Left lobe of liver (tissue), 2 donors: ENCODE measurements around the gene NPPB. TPM values are rescaled to one million over a fixed set of nuclear protein-coding genes. Genes with fewer than 3 reads are reported as not detected.

Source experiments
- ATAC-seq: fragments of 200-7000 bp; cut with Tn5 transposase; one replicate; pipeline ENCODE4 v1.9.1; 2020; ENCODE audit warnings: mild to moderate bottlenecking, moderate library complexity
- DNase-seq: peaks from one replicate; pipeline ENCODE4 v3.0.0-alpha.2; 2020; ENCODE audit warnings: low spot score
- total RNA-seq: library from RNA; stranded (reverse); gene quantifications from one replicate; pipeline ENCODE4 v1.2.1, GENCODE V29; 2021
- donor health status: DM: no; HTN: no; CAD: no; lungs with moderate emphysema.
- donor health status: DM: no; HTN: yes; CAD: no.

The NPPB gene
- total RNA-seq, 1 donor from 2014 or later = not detected

GRCh38 chr1:11858968-11859871, 475 bp upstream of the NPPB start:
- DNase-seq (no peak), ATAC-seq (peak; percentile 85)

DNA sequence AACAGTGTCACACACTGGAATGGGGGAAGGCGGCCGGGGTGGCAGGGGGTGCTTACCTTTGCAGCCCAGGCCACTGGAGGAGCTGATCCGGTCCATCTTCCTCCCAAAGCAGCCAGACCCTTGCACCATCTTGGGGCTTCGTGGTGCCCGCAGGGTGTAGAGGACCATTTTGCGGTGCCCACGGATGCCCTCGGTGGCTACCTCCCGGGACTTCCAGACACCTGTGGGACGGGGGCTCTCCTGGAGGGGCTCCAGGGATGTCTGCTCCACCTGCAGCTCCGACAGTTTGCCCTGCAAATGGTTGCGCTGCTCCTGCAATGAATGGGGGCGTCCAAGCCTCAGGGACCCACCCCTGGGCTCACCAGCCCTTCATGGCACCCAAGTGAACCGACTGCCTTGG, 587 bp downstream of the NPPB start:
- ATAC-seq = no peak

GRCh38 chr1:11857164-11857851, 1.4 kb downstream of the NPPB start:
- DNase-seq = no peak
- ATAC-seq = no peak

More for the DNA sequence above, 587 bp downstream of the NPPB start:
- no peak for DNase-seq

DNA sequence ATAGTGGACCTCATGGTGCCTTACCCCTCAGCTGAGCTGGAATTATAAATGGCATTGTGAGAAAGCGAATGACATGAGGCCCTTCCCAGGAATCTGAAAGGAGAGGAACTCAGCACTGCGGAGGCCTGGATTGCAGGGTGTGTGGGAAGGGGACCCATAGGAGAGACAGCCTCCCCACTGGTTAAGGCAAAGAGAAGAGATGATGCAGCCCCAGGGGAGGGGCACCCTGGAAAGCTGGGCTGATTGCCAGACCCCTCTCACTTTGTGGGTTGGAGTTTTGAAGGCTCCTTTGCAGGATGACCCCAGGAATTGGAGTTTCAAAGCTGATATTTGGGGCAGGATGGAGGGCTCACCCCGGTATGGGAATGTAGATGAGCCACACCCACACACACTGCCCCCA, 2.0 kb downstream of the NPPB start:
- ATAC-seq = no peak
- DNase-seq = no peak

DNA sequence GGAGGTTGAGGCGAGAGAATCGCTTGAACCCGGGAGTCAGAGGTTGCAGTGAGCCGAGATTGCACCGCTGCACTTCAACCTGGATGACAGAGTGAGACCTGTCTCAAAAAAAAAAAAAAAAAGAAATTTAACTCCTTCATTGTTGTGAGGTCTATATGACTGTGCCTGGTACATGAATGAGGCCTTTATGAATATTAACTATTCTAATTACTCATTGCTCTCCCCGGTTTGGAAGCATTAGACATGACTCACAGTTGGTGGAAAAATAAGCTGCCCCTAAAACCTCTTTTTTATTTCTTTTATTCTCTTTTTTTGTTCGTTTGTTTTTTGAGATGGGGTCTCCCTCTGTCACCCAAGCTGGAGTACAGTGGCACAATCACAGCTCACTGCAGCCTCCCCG, 3.3 kb downstream of the NPPB start:
- no peak for ATAC-seq

GRCh38 chr1:11854519-11854918, 4.2 kb downstream of the NPPB start:
- DNase-seq (no peak), ATAC-seq (no peak)

More for the DNA sequence above, 3.3 kb downstream of the NPPB start:
- no peak for DNase-seq

DNA sequence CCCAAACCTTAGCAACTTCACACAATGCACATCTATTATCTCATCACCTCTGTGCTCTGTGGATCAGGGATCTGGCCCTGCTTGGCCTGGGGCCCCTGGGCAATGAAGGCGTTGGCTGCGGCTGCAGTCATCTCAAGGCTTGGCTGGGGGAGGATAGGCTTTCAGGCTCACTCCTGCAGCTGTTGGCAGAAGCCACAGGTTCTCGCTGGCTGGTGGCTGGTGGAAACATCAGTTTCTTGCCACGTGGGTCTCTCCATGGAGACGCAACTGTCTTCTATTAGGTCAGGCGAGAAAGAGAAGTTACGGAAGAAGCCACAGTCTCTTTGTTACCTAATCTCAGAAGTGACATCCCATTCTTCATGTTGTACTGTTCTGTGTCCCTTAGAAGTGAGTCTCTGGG, 7.6 kb downstream of the NPPB start:
- no peak for ATAC-seq

GRCh38 chr1:11850156-11850555, 8.6 kb downstream of the NPPB start:
- ATAC-seq = no peak
- no peak for DNase-seq

More for the DNA sequence above, 7.6 kb downstream of the NPPB start:
- DNase-seq = no peak

GRCh38 chr1:11848373-11848700, 10.4 kb downstream of the NPPB start:
- no peak for DNase-seq
- no peak for ATAC-seq

- ATAC-seq (no peak), DNase-seq (no peak)
Measured at GRCh38 chr1:11847667-11848372, 10.9 kb downstream of the NPPB start, which contains the start of gene NPPA. Gene NPPA (minus strand): TSS chr1:11847783. CDS start chr1:11847684, 99 bp downstream.

DNA sequence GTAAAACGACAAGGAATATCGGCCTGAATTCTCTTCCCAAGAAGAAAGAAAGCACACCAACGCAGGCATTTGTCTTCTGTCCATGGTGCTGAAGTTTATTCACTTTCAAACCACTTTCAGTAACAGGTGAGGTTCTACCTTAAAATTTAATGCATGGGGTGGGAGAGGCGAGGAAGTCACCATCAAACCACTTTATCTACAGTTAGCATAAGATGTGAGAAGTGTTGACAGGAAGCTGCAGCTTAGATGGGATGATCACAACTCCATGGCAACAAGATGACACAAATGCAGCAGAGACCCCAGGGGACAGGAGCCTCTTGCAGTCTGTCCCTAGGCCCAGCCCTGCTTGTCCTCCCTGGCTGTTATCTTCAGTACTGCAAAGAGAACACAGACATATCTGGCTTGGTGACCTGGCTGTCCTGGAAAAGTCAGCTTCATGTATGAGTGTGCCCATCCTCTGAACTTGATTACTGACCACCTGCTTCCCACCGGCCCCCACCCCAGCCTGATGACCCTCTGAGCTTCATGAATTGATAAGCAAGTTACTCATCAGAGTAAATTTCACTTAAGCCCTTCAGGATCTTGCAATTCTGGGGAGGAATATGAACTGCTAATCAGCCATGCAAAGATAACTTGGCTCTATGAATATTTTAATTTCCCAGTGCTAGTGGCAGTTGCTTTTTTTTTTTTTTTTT, 13.0 kb downstream of the NPPB start:
- no peak for DNase-seq
- no peak for ATAC-seq

- DNase-seq (peak; percentile 93), ATAC-seq (peak; percentile 71)
Measured at GRCh38 chr1:11842154-11843041, 16.3 kb downstream of the NPPB start.

- ATAC-seq (no peak), DNase-seq (no peak)
Measured at GRCh38 chr1:11841245-11842153, 17.2 kb downstream of the NPPB start.

DNA sequence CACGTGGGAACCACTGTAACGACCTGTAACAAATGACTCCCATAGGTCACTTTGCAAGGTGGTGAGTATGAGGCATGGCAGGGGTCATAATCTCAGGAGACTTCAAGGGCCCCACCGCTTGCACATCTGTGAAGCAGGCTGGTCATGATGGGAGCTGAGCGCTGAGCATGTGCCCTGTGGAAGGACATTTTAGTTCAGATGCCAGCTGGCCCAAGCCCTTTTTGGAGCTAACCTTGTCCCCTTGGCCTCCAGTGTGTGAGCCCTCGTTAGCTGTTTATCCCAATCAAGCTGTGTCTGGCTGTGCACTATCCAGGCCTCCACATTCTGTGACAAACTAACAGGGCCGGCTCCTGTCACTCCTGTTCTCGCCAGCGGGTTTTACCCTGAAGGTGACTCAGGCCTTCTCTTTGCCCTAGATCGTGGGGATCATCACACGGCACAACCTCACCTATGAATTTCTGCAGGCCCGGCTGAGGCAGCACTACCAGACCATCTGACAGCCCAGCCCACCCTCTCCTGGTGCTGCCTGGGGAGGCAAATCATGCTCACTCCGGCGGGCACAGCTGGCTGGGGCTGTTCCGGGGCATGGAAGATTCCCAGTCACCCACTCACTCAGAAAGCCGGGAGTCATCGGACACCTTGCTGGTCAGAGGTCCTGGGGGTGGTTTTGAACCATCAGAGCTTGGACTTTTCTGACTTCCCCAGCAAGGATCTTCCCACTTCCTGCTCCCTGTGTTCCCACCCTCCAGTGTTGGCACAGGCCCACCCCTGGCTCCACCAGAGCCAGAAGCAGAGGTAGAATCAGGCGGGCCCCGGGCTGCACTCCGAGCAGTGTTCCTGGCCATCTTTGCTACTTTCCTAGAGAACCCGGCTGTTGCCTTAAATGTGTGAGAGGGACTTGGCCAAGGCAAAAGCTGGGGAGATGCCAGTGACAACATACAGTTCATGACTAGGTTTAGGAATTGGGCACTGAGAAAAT, 18.7 kb downstream of the NPPB start:
- peak; percentile 88 for DNase-seq
- ATAC-seq = peak; percentile 65

DNA sequence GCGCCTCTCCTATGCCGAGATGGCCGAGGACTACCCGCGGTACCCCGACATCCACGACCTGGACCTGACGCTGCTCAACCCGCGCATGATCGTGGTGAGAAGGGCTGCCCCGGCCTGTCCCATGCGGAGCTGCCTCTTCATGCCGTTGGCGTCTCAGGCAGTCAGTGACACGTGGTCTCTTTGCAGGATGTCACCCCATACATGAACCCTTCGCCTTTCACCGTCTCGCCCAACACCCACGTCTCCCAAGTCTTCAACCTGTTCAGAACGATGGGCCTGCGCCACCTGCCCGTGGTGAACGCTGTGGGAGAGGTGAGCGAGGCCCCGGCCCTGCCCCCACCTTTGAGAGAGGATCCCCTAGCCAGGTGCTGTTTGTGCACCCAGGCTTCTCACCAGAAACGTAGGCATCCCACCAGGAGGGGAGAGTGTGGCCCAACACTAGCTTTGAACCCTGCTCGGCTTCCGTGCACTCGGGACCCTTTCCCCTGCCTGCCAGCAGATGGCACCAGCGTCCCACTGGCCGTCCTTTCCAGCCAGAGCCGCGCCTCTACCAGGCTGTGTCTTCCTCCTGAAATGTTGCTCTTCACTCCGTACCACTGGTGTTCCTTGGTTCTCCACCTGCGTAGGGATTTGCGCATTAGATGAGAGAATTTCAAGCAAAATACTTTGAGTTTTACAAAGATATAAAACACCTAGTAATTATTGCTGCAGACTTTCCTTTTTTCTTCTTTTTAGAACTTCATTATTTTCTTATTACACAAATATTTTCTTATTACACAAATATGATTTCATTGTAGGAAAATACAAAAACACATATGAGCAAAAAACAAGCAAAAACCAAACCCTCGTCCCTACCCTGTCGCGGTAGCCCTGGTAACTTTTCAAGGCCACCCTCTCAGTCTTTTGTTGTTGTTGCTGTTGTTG, 20.1 kb downstream of the NPPB start:
- ATAC-seq (peak; percentile 77), DNase-seq (peak; percentile 82)

- ATAC-seq (no peak), DNase-seq (no peak)
Measured at GRCh38 chr1:11837767-11838348, 20.9 kb downstream of the NPPB start.
